ENCODE data around the gene USF2. TPM values are rescaled to one million over a fixed set of nuclear protein-coding genes. Genes with fewer than 3 reads are reported as not detected.

USF2 gene
- total and polyA plus RNA-seq, 2 of the 4 experiments (the other 2 are of a cell fraction) = 21.3 to 65.6 TPM

GRCh38 chr19:35293808-35294207 lies 25.0 kb downstream of the USF2 start:
- H3K56ac ChIP-seq (ENCODE audit: extremely low read depth, insufficient read depth, low read length) = no peak overlapping the region
- no peak overlapping the region for H3K27ac ChIP-seq (ENCODE audit: insufficient read depth, low read length)
- no peak overlapping the region for H2BK120ac ChIP-seq (ENCODE audit: low read depth, low read length)
- no TSS peak for BruUV-seq (replicated peaks)
- no peaks in the 10 kb centered on the region for H3K36me3 ChIP-seq (ENCODE audit: control insufficient read depth, insufficient read depth, low read length)
- H3K9me1 ChIP-seq (ENCODE audit: insufficient read depth, low read length) = peaks cover 15% of the 10 kb centered on the region
- DNase-seq (no peak), ATAC-seq (ENCODE audit: low read depth) (no peak)
- H4K5ac ChIP-seq (ENCODE audit: low read depth, low read length) = no peak overlapping the region
- H3K79me1 ChIP-seq (ENCODE audit: low read depth in 1 of 2, low read length in 2 of 2) = no peaks in the 10 kb centered on the region
- H3K14ac ChIP-seq (replicated peaks; ENCODE audit: low read depth, low read length) = no peak overlapping the region
- H2AFZ ChIP-seq (replicated peaks; ENCODE audit: low read length, poor library complexity) = peak overlapping the region; percentile 15
- in situ Hi-C loops (cut with MboI; ENCODE audit: low sequenced_read_pairs) (no loop called here), dilution Hi-C loops (cut with HindIII; ENCODE audit: low sequenced_read_pairs, unreplicated experiment) (no loop called here), intact Hi-C loops (cut with micrococcal nuclease) (no loop called here)
- no peak overlapping the region for H2AK5ac ChIP-seq (ENCODE audit: low read depth, low read length)
- no peak overlapping the region for H4K91ac ChIP-seq (ENCODE audit: insufficient read depth, low read depth, low read length)
- no peak overlapping the region for H3K4ac ChIP-seq (ENCODE audit: low read depth, low read length)
- CTCF ChIA-PET = no interaction called here
- H2AK9ac ChIP-seq (replicated peaks; ENCODE audit: low read depth, low read length, poor library complexity) = no peak overlapping the region
- no peak overlapping the region for H2BK5ac ChIP-seq (ENCODE audit: low read depth, low read length, poor library complexity, severe bottlenecking)
- peaks cover 21% of the 10 kb centered on the region for H3K27me3 ChIP-seq (ENCODE audit: control insufficient read depth, insufficient read depth, low read length)
- H3K4me1 ChIP-seq (ENCODE audit: control insufficient read depth, insufficient read depth, low read length) = no peaks in the 10 kb centered on the region
- H2BK20ac ChIP-seq (ENCODE audit: low read depth, low read length) = no peak overlapping the region
- H3K4me3 ChIP-seq (ENCODE audit: insufficient read depth, low read depth, low read length) = no peak overlapping the region
- no peak overlapping the region for H3K23ac ChIP-seq (ENCODE audit: low read depth, low read length)
- H4K8ac ChIP-seq (ENCODE audit: low read depth in 2 of 2, low read length in 2 of 2) = no peak overlapping the region
- POLR2A ChIA-PET (ENCODE audit: unreplicated experiment) = no interaction called here
- no peak overlapping the region for H2BK15ac ChIP-seq (ENCODE audit: low read depth, low read length)
- TF ChIP-seq SMC3 (IDR thresholded peaks at IDR 0.05; ENCODE audit: low read depth, low read length) = no peak
- no peak for TF ChIP-seq CTCF (conservative IDR thresholded peaks at IDR 0.05; ENCODE audit: low read depth, low read length)
- TF ChIP-seq, protein P1, sequence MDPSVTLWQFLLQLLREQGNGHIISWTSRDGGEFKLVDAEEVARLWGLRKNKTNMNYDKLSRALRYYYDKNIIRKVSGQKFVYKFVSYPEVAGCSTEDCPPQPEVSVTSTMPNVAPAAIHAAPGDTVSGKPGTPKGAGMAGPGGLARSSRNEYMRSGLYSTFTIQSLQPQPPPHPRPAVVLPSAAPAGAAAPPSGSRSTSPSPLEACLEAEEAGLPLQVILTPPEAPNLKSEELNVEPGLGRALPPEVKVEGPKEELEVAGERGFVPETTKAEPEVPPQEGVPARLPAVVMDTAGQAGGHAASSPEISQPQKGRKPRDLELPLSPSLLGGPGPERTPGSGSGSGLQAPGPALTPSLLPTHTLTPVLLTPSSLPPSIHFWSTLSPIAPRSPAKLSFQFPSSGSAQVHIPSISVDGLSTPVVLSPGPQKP (IDR thresholded peaks at IDR 0.05; ENCODE audit: borderline replicate concordance, low read depth, low read length) = no peak
- TF ChIP-seq BHLHE40 (IDR thresholded peaks at IDR 0.05; ENCODE audit: low read depth, low read length) = no peak
- TF ChIP-seq NFE2L2 (IDR thresholded peaks at IDR 0.05; ENCODE audit: low read depth, low read length) = no peak
- TF ChIP-seq FOS (IDR thresholded peaks at IDR 0.05; ENCODE audit: low read depth, low read length) = no peak
- no peak for TF ChIP-seq RAD21 (IDR thresholded peaks at IDR 0.05; ENCODE audit: low read length)
- TF ChIP-seq RCOR1 (IDR thresholded peaks at IDR 0.05; ENCODE audit: insufficient replicate concordance, low read length) = no peak
- no peak for TF ChIP-seq RFX5 (IDR thresholded peaks at IDR 0.05; ENCODE audit: low read depth, low read length)
- TF ChIP-seq MXI1 (IDR thresholded peaks at IDR 0.05; ENCODE audit: borderline replicate concordance, low read depth, low read length) = no peak
- no peak for TF ChIP-seq CEBPB (IDR thresholded peaks at IDR 0.05; ENCODE audit: low read depth, low read length)
- TF ChIP-seq MAZ (IDR thresholded peaks at IDR 0.05; ENCODE audit: borderline replicate concordance, low read depth, low read length) = no peak
- no peak for TF ChIP-seq POLR2A (IDR thresholded peaks at IDR 0.05; ENCODE audit: low read depth, low read length)
- TF ChIP-seq MAFK (IDR thresholded peaks at IDR 0.05; ENCODE audit: low read depth, low read length) = no peak
- H3K18ac ChIP-seq (ENCODE audit: low read depth, low read length) = no peak overlapping the region
- H3K4me2 ChIP-seq (ENCODE audit: low read depth, low read length) = no peak overlapping the region
- H4K20me1 ChIP-seq (ENCODE audit: insufficient read depth, low read length) = no peaks in the 10 kb centered on the region
- no peaks in the 10 kb centered on the region for H3K9me3 ChIP-seq (ENCODE audit: control insufficient read depth, insufficient read depth, low read length)
- 43% methylated on average over 2 of the region's 17 CpGs; no CpG with 5 or more reads in 1 of the 2 experiments for WGBS, 2 experiments (ENCODE audit: extremely low coverage in 2 of 2, insufficient read length in 1 of 2)
- H3K9ac ChIP-seq (ENCODE audit: low read depth, low read length) = no peak overlapping the region

Data from IMR-90 (cell line).